Neural progenitor cell (in vitro differentiated cells): Measurements from ENCODE around the gene HSPA12B.

Experiments
- CTCF ChIP-seq: fragments of 200-600 bp; sonication (generic); IDR thresholded peaks from 2 replicates; pipeline ENCODE4 v1.5.1; 2017; ENCODE audit warnings: antibody characterized with exemption, mild to moderate bottlenecking
- EZH2 ChIP-seq: fragments of 200-600 bp; sonication (generic); IDR thresholded peaks from 2 replicates; pipeline ENCODE4 v1.6.1; 2017; ENCODE audit warnings: antibody characterized with exemption, mild to moderate bottlenecking, moderate library complexity
- EZH2phosphoT487 ChIP-seq: fragments of 200-600 bp; sonication (generic); IDR thresholded peaks from 2 replicates; pipeline ENCODE4 v1.6.1; 2017; ENCODE audit warnings: antibody characterized with exemption

GRCh38 chr20:3707508-3707899 lies 25.0 kb upstream of the HSPA12B start:
- TF ChIP-seq CTCF (no peak), EZH2phosphoT487 (no peak), EZH2 (no peak)
